NB4 (cell line): Measurements from ENCODE around the gene ST3GAL4.
A peak's percentile ranks its signal among the peaks of the same experiment; 100 is the strongest.
"Not testable (repeated sequence)": the region's sequence is repeated elsewhere in the genome, so short reads cannot be mapped to it uniquely, and the experiment has no call there.

Experiments
- DNase-seq: peaks from one replicate; pipeline ENCODE4 v3.0.0; 2010; ENCODE audit warnings: low read depth
- H3K4me3 ChIP-seq: one replicate; pipeline ENCODE4 v1.5.1; 2011; ENCODE audit warnings: mild to moderate bottlenecking, low read depth, low read length, moderate library complexity
- MYC ChIP-seq: IDR thresholded peaks from 2 replicates; pipeline ENCODE4 v1.6.1; 2011; ENCODE audit warnings: low read depth, low read length
- POLR2A ChIP-seq: IDR thresholded peaks from 2 replicates; pipeline ENCODE4 v1.6.1; 2011; ENCODE audit warnings: mild to moderate bottlenecking; ENCODE audit not compliant: insufficient read length; ENCODE audit errors: extremely low read depth
- TF ChIP-seq, protein P1 (sequence below): IDR thresholded peaks from one replicate; pipeline ENCODE4 v1.5.1; 2012; ENCODE audit warnings: low read depth, low read length
- TF ChIP-seq, protein P2 (sequence below): IDR thresholded peaks from 2 replicates; pipeline ENCODE4 v1.6.1; 2011; ENCODE audit warnings: low read depth, low read length

ST3GAL4 gene

DNA sequence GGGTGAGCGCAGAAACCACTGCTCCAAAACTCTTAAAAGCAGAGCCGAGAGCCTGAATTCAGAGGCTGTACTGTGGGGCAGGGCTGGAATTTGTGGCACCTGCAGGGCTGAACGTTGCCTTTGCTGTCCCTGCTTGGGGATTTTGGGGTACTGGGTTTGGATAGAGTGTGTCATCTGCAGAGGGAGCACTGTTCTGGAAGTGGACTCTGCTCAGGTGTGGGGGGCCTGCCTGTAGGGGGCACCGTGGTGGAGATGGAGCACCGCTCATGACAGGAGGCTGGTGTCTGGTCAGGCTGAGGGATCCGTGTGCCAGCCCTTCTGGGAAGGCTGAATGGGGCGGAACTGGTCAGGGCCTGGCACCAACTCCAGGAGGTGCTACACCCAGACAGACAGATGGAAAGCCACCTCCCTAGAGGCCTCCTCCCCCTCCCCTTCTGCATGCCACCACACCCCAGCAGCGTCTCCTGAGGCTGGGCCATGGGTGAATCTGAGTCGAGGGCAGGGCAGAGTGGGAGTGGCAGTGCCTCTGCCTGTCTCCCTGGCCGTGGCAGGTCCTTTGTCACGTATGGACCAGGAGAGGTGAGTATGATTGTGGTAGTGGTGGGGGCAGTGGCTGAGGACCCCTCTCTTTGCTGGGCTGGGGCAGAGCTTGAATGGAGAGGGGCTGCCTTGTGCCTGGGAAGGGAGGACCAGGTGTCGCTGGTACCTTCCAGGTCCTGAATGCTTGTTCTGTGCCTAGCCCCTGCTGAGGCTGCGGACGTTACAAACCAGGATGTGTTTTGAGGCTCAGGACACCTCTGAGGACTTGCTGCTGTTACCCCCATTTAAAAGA is 11.6 kb downstream of the ST3GAL4 start:
- not testable (repeated sequence) for H3K4me3 ChIP-seq
- peak; percentile 32 for DNase-seq
- TF ChIP-seq, protein P1, sequence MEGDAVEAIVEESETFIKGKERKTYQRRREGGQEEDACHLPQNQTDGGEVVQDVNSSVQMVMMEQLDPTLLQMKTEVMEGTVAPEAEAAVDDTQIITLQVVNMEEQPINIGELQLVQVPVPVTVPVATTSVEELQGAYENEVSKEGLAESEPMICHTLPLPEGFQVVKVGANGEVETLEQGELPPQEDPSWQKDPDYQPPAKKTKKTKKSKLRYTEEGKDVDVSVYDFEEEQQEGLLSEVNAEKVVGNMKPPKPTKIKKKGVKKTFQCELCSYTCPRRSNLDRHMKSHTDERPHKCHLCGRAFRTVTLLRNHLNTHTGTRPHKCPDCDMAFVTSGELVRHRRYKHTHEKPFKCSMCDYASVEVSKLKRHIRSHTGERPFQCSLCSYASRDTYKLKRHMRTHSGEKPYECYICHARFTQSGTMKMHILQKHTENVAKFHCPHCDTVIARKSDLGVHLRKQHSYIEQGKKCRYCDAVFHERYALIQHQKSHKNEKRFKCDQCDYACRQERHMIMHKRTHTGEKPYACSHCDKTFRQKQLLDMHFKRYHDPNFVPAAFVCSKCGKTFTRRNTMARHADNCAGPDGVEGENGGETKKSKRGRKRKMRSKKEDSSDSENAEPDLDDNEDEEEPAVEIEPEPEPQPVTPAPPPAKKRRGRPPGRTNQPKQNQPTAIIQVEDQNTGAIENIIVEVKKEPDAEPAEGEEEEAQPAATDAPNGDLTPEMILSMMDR, result peak; percentile 45

DNA sequence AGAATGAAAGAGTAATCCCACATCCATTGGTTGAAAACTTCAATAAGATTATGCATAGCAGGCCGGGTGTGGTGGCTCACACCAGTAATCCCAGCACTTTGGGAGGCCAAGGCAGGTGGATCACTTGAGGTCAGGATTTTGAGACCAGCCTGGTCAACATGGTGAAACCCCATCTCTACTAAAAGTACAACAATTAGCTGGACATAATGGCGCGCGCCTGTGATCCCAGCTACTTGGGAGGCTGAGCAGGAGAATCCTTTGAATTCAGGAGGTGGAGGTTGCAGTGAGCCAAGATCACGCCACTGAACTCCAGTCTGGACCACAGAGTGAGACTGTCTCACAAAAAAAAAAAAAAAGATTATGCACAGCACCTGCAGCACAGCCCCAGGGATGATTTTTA is 12.3 kb downstream of the ST3GAL4 start:
- H3K4me3 ChIP-seq, DNase-seq: not testable (repeated sequence)

DNA sequence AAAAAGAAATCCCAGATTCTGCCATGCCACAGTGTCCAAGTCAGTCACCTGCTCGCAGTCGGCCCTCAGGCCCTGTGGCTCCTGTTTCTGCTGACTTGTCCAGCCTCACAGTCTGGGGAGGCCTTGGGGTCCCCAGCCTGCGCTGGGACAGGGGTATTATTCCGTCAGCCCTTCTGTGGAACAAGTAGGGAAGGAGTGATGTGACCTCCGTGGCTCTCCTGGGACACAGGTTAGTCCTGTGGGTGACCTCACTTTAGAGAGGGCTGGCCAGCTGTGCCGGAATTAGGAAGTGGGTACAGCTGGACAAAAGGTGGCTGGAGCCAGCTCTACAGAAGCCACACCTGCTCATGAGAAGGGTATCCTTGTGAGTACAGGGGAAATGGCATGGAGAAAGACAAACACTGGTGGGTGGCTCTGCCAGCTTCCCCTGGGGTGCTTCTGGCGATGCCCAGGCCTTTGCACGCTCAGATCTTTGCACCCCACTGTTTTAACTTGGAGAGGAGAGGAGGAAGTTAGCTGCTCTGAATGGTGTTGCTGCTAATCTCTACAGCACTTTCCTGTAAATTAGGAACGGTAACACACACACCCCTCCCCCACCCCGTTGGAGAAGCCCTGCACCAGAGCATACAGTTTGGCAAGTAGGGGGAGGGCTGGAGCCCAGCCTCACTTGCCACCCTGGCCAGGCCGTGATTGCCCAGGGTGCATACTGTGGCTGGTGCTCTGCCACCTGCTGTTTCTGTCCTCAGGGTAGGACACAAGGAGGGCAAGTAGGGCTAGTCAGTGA is 13.0 kb downstream of the ST3GAL4 start:
- H3K4me3 ChIP-seq, result not testable (repeated sequence)
- DNase-seq, result peak; percentile 78

DNA sequence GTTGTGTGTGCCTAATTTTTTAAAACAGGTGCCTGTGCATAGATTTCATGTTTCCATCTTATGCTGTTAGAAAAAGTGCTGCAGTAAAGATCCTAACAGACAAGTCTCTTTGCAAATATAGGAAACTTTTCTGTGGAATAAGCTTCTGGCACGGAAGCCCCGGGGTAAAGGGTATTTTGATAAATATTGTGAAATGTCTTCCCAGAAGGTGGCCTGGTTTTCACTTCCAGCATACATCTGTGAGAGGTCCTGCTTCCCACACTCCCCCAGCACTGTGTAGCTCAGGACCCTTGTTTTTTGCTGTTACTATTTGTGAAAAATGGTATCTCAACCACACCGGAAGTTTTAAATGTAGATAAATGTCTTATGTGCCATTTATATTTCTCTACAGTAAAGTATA is 14.5 kb downstream of the ST3GAL4 start:
- no peak for DNase-seq
- H3K4me3 ChIP-seq, result no peak overlapping the region
- TF ChIP-seq, protein P1, result no peak
- TF ChIP-seq, protein P2, sequence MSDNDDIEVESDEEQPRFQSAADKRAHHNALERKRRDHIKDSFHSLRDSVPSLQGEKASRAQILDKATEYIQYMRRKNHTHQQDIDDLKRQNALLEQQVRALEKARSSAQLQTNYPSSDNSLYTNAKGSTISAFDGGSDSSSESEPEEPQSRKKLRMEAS, result no peak
- TF ChIP-seq MYC, result no peak
- TF ChIP-seq POLR2A, result no peak

DNA sequence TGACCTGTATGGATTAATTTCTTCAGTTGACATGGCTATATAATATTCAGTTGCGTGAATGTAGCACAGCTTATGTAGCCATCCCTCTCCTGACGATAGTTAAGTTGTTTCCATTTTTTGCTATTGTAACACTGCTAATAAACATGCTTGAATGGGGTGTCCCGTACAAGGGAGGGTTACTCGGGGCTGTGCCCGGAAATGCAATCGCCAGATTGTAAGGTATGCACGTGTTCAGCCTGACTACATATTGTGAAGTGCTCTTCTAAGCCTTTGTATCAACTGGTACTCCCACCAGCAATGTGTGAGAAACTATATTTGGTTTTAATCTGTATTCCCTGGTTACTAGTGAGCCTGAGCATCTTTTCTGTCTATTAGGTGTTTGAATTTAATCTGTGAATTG is 16.1 kb downstream of the ST3GAL4 start:
- TF ChIP-seq, protein P1, result no peak
- TF ChIP-seq POLR2A (no peak), MYC (no peak)
- no peak overlapping the region for H3K4me3 ChIP-seq
- DNase-seq, result no peak

DNA sequence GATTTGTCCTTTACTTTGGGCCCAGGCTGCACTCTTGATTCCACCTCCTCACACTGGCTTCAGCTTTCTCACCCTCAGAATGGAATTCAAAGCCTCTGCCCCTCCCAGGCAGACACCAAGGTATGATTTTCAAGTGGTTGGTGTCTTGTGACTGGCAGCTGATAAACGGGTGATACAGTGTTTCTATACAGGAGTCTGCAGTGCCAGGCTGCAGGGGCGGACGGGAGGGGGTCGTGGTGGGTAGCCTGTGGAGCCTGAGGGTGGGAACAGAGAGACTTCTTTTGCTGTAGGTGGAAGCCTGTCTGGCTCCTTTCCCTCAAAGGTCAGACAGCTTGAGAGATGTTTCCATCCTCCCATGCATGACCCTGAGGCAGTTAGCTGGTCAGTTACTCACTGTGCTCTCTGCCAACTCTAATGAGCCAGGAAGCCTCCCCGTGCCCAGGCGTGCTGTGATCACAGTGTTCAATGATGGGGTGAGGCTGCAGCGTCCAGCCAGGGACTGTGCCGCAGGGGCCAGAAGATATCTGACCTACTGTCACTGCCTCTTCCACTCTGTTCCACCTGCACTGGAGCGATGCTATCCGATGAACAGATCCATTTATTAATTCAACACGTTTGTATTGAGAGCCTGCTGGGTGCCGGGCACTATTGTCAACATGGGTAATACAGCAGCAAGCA is 18.0 kb downstream of the ST3GAL4 start:
- not testable (repeated sequence) for DNase-seq, H3K4me3 ChIP-seq

DNA sequence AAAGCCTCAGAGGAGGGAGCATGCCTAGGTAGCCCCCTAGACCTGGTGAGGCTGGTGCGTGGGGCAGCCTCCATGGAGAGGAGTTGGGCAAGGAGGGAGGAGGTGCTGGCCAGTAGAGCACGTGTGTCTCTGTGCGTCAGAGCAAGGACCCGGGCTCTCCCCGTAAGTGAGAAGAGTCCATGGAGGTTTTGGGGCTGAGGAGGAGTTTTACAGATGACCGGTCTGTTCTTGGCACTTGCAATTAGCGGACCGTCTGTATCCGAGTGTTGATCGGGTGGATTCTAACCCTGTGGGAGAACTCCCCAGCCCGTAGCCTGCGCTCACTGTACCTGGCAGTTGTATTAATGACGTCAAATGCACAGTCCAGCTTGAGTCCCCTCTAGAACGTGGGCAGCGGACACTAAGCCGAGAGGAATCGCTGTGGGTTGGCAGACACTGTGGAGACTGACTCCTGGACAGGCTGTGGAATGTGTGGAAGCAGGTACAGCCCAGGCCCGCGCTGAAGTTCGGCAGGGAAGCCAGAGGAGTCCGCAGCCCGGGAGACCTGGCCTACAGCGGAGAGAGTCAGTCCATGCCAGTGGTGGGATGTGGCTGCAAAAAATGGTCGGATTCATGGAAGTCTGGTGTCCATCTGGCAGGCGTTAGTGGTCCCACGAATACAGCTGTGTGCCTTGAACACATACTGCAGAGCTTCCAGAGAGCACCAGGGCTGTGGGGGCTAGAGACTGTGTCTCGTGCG is 19.2 kb downstream of the ST3GAL4 start:
- DNase-seq, H3K4me3 ChIP-seq: not testable (repeated sequence)

DNA sequence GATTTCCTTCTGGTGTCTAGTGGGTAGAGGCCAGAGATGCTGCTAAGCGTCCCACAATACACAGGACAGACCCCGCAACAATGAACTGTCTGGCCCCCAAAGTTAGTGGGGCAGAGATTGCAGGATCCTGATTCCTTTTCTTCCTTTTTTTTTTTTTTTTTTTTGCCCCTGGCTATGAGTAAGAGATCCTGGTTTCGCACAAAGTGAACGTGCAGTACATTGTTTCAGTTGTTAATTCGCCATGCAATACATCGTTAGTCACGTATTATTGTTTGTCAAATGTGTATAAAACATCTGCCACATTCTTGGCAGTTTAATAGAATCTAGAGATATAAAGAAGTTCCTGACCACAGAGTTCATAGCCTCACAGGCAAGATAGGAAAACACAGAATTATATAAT is 20.2 kb downstream of the ST3GAL4 start:
- no peak for DNase-seq
- H3K4me3 ChIP-seq, result no peak overlapping the region
- no peak for TF ChIP-seq MYC
- TF ChIP-seq POLR2A, result no peak
- TF ChIP-seq, protein P1, result no peak
- TF ChIP-seq, protein P2, result no peak
